Testis (tissue), 3 donors: ENCODE data around the gene DPF3. TPM values are rescaled to one million over a fixed set of nuclear protein-coding genes. Genes with fewer than 3 reads are reported as not detected.

Source experiments
- DNase-seq: peaks from one replicate; pipeline ENCODE4 v3.0.0-alpha.2; 2019
- H3K27ac ChIP-seq, 2 donors: fragments of 200-600 bp; sonication (generic); one replicate each; pipeline ENCODE4 v1.5.1; 2019
- H3K27me3 ChIP-seq: fragments of 200-600 bp; sonication (generic); one replicate; pipeline ENCODE4 v1.5.1; 2019
- H3K36me3 ChIP-seq: fragments of 200-600 bp; sonication (generic); one replicate; pipeline ENCODE4 v1.5.1; 2017; ENCODE audit warnings: low read depth; ENCODE audit errors: missing control alignments
- H3K4me1 ChIP-seq: fragments of 200-600 bp; sonication (generic); one replicate; pipeline ENCODE4 v1.5.1; 2019
- H3K4me3 ChIP-seq, 2 donors: fragments of 200-600 bp; sonication (generic); one replicate each; pipeline ENCODE4 v1.5.1; 2017 to 2019
- H3K9me3 ChIP-seq: fragments of 200-600 bp; sonication (generic); one replicate; pipeline ENCODE4 v1.5.1; 2017
- CTCF ChIP-seq, 3 experiments: fragments of 450-650 bp in 2 of 3; fragments of 200-600 bp in 1 of 3; sonication (generic) in 1 of 3; IDR thresholded peaks; one replicate each; pipeline ENCODE4 v1.5.1; 2016 to 2019; ENCODE audit warnings: antibody characterized with exemption in 3 of 3, mild to moderate bottlenecking in 2 of 3, moderate library complexity in 1 of 3
- POLR2A ChIP-seq: fragments of 450-650 bp; IDR thresholded peaks from one replicate; pipeline ENCODE4 v1.6.1; 2017; ENCODE audit warnings: antibody characterized with exemption, mild to moderate bottlenecking, moderate library complexity
- WGBS, 2 donors: methylation state at CpG; one replicate each; pipeline ENCODE4 v1.1.5; 2018; 5-methylcytosine and 5-hydroxymethylcytosine counted together
- intact Hi-C: fragments of 100-400 bp; cut with DNase I; formaldehyde crosslinking; loops from one replicate; pipeline ENCODE4 v1.15.1; 2023; ENCODE audit warnings: low total_unique reads
- polyA plus RNA-seq: library from polyadenylated mRNA; stranded (reverse); fragments of 350-450 nt; fragmentation: Illumina TruSeq; extraction: RNeasy Lipid Tissue Mini Kit (QIAGEN cat#74804); gene quantifications from one replicate; pipeline ENCODE4 v1.2.3, GENCODE V29; 2014; ENCODE audit warnings: low read depth, low replicate concordance; ENCODE audit not compliant: insufficient read depth
- total RNA-seq, 2 donors: library from RNA; depleted of rRNA; stranded (reverse); fragments of >200 nt; gene quantifications; one replicate each; pipeline ENCODE4 v1.2.3, GENCODE V29; 2016

Gene DPF3
- total and polyA plus RNA-seq, 3 donors from 2014 or later: 14.6 to 41.6 (median 26.4) TPM

GRCh38 chr14:72816287-72816686, 77.6 kb downstream of the DPF3 start:
- Histone ChIP-seq H3K4me3 (no peak overlapping the region), H3K36me3 (no peaks in the 10 kb centered on the region), H3K4me1 (no peaks in the 10 kb centered on the region), H3K27me3 (no peaks in the 10 kb centered on the region), H3K27ac (no peak overlapping the region), H3K9me3 (no peaks in the 10 kb centered on the region)
- no peak for DNase-seq
- intact Hi-C loops: no loop called here
- TF ChIP-seq POLR2A: no peak
- no peak for TF ChIP-seq CTCF (IDR thresholded peaks at IDR 0.05)
- WGBS, 2 donors: 78 to 95% methylated on average over 2 of the region's 2 CpGs

- WGBS, 2 donors: 49 to 67% methylated on average over 4 of the region's 4 CpGs
- no peaks in the 10 kb centered on the region for H3K27me3 ChIP-seq
- H3K36me3 ChIP-seq: no peaks in the 10 kb centered on the region
- TF ChIP-seq CTCF (IDR thresholded peaks at IDR 0.05) (no peak), POLR2A (no peak)
- no peaks in the 10 kb centered on the region for H3K9me3 ChIP-seq
- intact Hi-C loops: no loop called here
- no peak for DNase-seq
- H3K4me3 ChIP-seq: no peak overlapping the region
- no peaks in the 10 kb centered on the region for H3K4me1 ChIP-seq
- H3K27ac ChIP-seq: no peak overlapping the region
Observed at GRCh38 chr14:72815430-72815829, 78.5 kb downstream of the DPF3 start.

- Histone ChIP-seq H3K36me3 (no peaks in the 10 kb centered on the region), H3K27me3 (no peaks in the 10 kb centered on the region), H3K9me3 (no peaks in the 10 kb centered on the region), H3K4me1 (no peaks in the 10 kb centered on the region), H3K4me3 (no peak overlapping the region), H3K27ac (no peak overlapping the region)
- intact Hi-C loops: no loop called here
- 79 to 85% methylated on average over 14 to 17 of the region's 17 CpGs for WGBS, 2 donors
- no peak for DNase-seq
- no peak for TF ChIP-seq CTCF (IDR thresholded peaks at IDR 0.05)
- TF ChIP-seq POLR2A: no peak
Observed at GRCh38 chr14:72812292-72812851, 81.5 kb downstream of the DPF3 start.

- no peaks in the 10 kb centered on the region for H3K36me3 ChIP-seq
- DNase-seq: no peak
- no peak overlapping the region for H3K4me3 ChIP-seq
- no peak overlapping the region for H3K27ac ChIP-seq
- no peak for TF ChIP-seq POLR2A
- TF ChIP-seq CTCF (IDR thresholded peaks at IDR 0.05): no peak
- no peaks in the 10 kb centered on the region for H3K27me3 ChIP-seq
- intact Hi-C loops: no loop called here
- no peaks in the 10 kb centered on the region for H3K4me1 ChIP-seq
- 90 to 94% methylated on average over 7 to 8 of the region's 8 CpGs for WGBS, 2 donors
- no peaks in the 10 kb centered on the region for H3K9me3 ChIP-seq
Observed at GRCh38 chr14:72810201-72810600, 83.7 kb downstream of the DPF3 start.

- WGBS, 2 donors: 56 to 77% methylated on average over 6 of the region's 6 CpGs
- DNase-seq: no peak
- H3K4me1 ChIP-seq: no peaks in the 10 kb centered on the region
- H3K27ac ChIP-seq: no peak overlapping the region
- H3K36me3 ChIP-seq: no peaks in the 10 kb centered on the region
- no peak for TF ChIP-seq CTCF (IDR thresholded peaks at IDR 0.05)
- TF ChIP-seq POLR2A: no peak
- no peak overlapping the region for H3K4me3 ChIP-seq
- no peaks in the 10 kb centered on the region for H3K27me3 ChIP-seq
- intact Hi-C loops: no loop called here
- no peaks in the 10 kb centered on the region for H3K9me3 ChIP-seq
Observed at GRCh38 chr14:72809063-72809462, 84.8 kb downstream of the DPF3 start.
